SIG-M5 treated with dmso at 0.1 percent for 504 hours (cell line): ENCODE results near the gene ATPAF1.

Experiments used
- DNase-seq: peaks from one replicate; lab custom pipeline; 2025; ENCODE audit not compliant: unreplicated experiment; lab: John Stamatoyannopoulos, UW

ATPAF1 gene

DNA sequence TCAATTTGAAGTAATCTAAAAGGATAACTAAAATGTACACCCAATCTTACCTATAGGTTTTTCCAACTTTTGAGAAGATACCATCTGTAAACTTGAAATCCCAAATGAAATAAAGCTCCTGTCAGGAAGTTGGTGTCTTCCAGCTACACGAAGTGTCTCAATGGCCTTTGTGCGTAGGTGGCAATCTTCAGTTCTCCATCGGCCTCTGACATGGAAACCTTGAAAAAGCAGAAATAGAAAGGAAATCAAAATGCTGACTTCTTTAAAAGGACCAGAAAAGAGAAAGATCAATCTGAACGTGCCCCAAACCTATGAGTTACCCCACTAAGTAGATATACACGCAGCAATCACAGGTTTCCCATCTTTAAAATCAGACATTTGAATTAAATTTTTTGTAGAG lies 74.1 kb downstream of the ATPAF1 start:
- no peak for DNase-seq

DNA sequence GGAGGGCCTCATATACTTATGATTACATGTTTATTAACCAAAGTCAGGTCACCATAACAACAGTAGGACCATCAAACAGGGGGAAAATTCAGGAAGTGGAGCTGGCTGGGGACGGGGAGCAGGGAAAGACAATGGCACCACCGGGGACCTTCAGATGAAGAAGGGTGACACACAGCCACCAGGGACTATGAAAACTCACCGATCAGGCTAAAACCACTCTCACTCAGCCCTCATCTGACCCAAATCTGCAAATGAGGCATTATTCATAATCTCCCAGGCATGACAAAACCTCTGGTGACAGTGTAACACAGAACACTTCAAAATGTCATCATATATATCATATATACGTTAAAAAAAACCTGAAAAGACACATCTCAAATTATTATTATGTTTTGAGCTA lies 75.3 kb downstream of the ATPAF1 start:
- no peak for DNase-seq

DNA sequence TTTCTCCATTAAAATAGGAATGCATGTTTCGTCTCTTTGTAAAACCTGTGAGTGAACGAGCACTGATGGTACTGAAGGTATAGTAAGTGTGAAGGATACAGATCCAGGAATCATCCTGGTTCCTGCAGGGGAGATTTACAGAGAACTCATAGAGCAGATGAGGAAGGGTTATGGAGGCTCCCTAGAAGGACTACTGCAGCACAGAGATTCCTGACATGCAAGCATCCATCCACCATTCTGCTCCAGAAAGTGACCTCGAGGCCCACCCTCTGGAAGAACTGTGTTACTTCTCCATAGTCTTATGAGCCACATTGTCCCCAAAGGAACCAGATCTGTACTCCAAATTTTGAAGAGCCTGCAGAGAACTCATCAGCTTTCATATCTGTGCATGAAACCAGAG lies 78.6 kb downstream of the ATPAF1 start:
- no peak for DNase-seq

DNA sequence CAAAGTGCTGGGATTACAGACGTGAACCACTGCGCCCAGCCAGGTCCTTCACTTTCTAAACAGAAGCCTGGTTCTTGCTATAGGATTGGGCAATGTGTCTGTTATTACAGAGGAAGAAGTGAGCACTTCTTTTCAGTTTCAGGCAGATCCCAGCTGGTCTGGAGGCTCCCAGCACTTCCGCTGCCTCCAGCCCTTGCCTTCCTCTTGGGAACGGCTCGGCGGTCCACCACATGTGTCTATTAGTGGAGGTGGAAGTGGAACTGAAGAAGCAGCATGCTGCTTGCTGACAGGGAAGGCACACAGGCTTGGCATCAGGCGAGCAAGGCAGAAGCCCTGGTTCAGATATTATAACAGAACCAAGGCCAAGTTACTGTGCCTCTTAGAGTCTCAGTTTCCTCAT lies 81.1 kb downstream of the ATPAF1 start:
- peak; percentile 90 for DNase-seq

DNA sequence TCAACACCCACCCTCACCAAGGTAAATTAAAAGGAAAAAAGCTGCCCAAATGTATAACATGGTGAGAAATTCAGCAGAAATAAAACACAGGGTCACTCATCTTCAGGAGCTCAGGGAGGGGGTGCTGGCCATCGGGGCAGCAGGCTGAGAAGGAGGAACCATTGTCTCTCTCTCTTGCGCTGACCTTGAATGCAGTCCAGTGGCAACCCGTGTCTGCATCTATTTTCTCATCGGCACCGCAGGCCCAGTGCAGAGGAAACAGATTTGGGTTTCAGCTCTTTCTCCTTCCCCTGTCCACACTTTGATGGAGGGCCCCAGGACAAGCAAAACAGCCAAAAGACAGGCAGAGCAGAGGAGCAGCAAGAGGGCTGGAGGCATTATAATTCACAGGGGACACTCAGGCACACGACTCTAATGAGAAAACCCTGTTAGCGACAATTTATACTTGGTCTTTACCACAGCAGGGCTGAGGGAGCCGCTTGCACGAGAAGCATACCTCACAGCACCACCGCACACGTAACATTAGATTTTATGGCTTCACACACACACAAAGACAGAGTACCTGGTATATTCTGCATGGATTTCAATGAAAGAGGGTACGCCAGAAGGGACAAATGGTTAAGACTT lies 82.7 kb downstream of the ATPAF1 start:
- DNase-seq, result no peak

DNA sequence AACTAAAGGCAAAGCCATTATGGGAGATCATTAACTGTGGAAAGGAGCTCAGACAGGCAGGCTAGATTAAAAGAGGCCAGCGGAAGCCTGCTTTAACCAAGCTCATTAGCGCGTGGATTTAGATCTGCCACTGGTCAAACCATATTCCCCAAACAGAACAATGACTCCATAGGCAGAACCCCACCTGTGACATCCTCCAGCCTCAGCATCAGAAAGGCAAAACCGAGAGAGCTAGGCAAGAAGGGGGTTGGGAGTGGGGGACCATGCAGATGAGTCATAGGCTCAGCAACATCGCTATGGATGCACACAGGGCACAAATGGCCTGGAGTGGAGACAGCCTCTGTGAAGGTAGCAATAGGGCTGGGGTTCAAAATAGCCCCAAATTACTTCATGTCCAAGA lies 84.7 kb downstream of the ATPAF1 start:
- no peak for DNase-seq

DNA sequence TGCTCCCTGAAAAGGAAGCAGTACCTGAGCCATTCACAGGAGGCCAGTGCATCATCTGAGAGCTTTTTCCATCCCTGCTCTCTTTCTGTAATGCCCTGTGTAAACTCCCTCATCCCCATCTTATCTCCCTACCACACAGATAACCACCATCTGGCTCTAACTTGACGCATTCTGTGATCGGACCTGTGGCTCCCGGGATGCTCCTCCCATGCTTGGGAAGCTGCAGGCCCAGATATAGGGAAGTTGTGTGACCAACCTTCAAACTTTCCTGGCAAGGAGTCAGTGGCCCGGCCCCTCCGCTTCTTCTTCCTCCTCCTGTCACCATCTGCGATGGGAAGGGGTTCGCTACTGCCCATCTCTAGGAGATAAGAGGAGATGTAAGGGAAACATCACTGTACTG lies 85.2 kb downstream of the ATPAF1 start:
- DNase-seq, result no peak
